Activated CD8-positive, alpha-beta memory T cell treated with anti-CD3 and anti-CD28 coated beads for 48 hours (primary cell): Measurements from ENCODE around the gene NFIX.
A peak's percentile ranks its signal among the peaks of the same experiment; 100 is the strongest.

Experiments used
- DNase-seq, 3 experiments: peaks; one replicate each; pipeline ENCODE4 v3.0.0-alpha.2; 2020; ENCODE audit warnings: low read depth in 2 of 3, low spot score in 2 of 3

Gene NFIX

DNA sequence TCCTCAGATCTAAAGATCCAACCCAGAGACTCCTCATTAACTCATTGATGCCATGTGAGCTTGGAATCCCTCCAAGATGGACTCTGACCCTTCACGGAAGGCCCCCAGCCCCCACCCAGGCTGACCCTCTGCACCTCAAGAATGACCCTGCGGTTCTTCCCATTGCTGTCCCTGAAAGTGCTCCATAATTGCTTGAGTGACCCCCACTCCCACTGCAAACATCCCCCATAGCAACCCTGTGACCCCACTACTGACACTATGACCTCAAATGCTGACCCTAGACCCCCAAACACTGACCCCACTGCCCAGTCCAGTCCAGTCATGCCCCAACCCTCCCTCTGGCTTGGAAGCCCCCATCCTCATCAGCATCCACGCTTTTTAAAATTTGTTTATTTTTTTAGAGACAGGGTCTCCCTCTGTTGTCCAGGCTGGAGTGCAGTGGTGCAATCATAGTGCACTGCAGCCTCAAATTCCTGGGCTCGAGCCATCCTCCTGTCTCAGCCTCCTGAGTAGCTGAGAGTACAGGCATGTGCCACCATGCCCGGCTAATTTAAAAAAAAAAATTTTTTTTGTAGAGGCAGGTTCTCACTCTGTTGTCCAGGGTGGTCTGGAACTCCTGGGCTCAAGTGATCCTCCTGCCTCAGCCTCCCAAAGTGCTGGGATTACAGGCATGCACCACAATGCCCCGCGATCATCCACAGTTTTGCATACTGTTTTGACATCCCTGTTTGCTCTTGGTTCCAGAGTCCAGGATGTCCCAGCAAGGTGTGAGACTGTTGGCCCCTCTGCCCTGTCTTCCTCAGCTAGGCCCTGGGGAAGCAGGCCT lies 106.5 kb downstream of the NFIX start:
- no peak for DNase-seq

DNA sequence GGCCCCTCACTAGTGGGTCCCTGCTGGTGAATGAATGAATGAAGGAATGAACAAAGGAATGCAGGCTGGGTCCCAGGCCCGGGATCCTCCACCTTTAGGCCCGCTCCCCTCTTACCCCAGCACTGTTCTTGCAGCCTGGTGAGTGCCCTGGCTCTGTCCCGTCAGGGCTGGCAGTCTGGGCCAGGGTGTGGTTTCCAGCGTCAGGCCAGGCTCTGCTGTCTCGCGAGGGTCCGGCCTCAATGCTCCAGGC lies 107.1 kb downstream of the NFIX start:
- no peak for DNase-seq

DNA sequence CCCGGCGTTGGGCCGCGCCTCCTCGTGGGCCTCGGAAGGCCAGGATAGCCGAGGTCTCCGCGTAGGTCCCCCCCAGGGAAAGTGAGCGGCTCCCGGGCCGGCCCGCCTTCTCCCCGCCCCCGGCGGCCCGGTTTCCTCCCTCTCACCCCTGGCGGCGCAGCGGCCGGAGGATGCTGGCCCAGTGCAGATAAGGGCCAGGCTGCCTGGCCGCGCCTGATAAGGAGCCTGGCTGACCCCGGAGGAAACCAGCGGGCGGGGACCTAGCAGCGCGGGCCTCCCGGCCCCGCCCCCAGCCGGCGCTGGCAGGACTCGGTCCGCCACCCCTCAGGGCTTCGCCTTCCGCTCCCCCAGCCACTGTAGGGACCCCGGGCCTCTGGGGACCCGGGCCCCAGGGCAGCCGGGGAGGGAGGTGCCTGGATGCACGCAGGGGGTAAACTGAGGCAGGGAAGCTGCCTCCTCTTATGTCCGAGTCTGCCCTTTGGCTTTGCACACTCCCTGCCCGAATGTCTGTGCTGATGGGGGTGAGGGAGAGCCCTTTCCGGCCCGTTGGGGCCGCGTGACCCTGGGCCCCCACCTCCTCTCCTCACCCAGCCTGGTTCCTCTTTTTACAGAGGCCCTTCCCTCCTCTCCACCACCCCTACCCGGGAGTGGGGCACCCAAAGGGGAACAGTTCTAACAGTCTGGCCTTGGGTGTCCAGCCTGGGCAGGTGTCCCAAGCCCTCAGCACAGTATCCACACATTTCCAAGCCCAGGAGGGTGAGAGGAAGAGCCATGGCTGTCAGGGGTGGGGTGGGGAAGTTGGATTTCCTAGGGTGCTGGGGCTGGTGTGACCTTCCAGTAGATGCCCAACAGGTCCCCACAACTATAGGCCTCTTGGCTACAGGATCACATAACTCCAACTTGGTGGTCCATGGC lies 107.6 kb downstream of the NFIX start, which contains the start of gene LYL1:
Gene LYL1 (minus strand): TSS at position 193 of the 915 bp plus-strand sequence. CDS start 1,687 bp downstream, outside the sequence.
- DNase-seq: no peak

DNA sequence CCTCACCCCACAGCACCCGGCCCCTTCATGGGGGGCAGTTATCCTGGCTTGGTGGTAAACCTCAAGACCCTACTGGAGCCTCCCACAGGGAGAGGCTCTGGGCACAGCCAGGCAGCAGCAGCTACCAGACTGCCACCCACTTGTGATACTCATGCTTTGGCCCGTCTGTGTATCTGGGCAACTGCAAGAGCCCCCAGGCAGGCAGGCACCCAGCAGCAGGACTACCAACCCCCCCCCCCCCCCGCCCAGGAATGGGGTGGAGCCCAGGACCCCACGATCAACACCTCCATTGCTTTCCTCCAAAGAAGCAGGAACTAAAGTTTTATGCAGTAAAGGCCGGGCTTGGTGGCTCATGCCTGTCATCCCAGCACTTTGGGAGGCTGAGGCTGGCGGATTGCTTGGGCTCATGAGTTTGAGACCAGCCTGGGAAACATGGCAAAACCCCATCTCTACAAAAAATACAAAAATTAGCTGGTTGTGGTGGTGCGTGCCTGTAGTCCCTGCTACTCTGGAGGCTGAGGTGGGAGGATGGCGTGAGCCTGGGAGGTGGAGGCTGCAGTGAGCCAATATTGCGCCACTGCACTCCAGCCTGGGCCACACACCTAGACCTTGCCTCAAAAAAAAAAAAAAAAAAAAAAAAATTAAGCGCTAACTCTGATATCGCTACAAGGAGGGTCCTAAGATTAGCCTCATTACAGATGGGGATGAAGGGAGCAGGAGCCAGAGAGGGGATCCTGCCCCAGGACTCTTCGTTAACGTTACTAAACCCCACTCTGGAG lies 108.5 kb downstream of the NFIX start:
- no peak for DNase-seq

DNA sequence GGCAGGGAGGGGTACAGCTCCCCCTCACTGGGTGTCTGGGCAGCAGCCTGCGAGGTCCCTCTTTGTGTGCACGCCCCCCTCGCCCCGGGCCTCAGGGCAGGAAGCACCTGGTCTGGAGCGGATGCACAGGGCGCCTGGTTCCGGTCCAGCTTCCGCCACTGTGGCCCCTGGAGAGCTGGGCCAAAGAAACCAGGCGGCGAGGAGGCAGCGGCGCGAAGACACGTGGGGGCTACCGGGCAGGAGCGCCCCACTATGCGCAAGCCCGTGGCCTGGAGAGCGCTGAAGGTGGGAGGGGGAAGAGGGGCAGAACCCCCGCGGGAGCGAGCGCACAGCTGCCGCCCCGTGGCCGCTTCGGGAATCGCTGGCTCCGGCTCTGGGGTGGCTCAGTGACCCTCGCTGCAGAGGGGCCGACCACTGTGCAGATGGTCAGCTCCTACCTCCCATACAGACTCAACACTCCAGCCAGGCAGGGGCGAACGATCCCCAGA lies 109.1 kb downstream of the NFIX start:
- peak in 1 of 3 experiments; percentile 69 for DNase-seq

DNA sequence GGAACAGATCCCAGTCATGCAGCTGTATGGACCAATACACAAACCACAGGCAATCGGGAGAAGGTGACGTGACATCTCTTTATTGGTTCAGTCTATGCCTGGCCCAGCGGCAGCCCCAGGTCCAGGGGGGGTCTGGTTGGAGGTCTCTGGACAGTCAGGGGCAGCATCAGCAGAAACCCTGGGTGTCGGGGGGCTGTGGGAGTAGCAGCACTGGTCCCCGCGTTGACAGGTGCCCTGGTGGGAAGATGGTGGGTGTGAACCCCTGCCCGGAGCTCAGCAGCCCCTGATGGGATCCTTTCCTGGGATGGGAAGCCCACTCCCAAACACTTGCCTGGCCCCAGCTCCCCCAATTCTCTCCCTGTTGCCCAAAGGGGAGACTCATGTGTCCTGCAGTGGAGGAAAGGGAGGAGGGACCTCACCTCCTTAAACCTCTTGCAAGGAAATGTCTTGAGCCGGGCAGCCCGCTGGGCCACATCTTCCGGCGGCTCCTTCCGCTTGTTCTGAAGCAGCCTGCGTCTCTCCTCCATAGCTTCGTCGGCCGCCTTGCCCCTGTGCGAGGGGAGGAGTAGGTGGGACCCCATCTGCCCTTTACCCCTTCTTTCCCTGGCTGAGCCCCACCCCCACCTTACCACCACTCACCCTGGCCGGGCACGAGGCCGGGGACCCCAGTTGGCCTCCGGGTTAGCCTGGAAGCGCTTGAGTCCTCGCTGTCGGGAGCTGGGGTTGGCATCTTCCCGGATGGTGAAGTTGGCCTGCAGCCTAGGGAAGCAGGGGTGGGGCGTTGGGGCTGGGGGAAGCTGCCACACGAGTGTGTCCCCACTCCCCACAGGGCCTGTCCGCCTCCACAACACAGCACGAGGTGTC lies 109.8 kb downstream of the NFIX start:
- no peak for DNase-seq

DNA sequence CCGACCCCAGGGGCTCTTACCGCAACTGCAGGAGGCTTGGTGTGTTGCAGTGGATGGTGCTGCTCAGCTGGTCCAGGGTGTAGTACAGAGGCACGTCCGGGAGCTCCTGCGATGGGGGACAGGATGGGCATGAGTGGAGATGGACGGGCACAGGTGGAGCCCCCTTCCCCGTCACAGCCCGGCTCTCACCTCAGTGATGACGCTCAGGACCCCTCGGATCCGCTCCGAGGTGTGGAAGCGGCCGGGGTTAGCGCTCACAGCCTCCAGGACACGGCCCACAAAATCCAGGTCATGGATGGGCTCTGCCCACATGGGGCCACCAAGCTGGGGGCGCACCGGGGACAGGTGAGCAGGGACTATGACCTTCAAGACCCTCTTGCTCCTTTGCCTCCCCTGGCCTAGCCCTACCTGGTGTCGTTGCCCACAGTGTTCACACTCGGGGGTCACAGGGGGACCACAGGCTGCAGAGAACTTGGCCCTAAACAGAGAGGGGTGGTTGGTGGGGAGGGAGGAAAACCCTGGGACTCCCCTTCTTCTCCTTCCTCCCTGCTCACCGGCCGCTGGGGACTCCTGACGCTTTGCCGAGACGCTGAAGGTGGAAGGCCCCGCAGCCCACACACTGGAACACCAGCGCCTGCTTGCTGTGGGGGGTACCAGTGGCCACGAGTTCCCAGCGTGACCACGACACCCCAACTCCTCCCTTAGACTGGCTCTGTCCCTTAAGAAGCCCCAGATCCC lies 114.3 kb downstream of the NFIX start:
- no peak for DNase-seq

DNA sequence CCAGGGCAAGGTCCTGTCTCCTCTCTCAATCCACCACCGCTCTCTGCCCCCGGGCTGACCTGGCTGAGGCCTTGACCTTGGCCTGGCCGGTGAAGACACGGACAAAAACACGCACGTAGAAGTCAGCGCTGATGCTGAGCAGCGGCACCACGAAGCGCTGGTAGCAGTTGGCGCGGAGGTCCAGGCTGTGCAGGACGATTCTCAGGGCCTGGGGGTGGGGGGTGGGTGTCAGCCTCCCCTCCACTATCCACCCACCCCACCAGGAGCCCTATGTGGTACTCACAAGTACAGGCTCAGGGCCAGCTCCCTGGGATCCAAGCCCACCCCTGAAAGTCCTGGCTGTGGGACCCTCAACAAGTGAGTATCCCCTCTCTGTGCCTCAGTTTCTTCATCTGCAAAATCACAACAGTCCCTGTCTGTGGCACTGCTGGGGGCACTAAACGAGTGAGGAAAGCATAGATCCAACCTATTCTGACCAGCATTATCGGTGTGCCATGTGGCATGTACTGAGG lies 114.9 kb downstream of the NFIX start:
- no peak for DNase-seq

DNA sequence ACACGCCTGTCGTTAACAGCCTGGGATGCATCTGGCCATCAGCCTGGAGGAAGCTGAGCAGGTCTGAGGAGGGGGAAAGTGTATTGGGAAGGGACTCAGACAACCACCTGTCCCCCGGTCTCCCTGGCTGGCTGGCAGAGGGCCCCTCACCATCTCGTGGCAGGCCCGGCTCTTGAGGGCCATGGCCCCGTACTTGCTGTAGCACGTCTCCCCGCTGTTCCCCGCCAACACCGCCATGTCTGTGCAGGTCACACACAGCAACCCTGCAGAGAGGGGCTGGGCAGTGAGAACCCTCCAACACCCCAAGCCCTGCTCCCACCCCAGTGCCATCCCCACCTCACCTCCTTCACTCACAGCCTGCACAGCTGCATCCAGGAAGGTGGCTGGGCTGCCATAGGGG lies 117.3 kb downstream of the NFIX start:
- no peak for DNase-seq

DNA sequence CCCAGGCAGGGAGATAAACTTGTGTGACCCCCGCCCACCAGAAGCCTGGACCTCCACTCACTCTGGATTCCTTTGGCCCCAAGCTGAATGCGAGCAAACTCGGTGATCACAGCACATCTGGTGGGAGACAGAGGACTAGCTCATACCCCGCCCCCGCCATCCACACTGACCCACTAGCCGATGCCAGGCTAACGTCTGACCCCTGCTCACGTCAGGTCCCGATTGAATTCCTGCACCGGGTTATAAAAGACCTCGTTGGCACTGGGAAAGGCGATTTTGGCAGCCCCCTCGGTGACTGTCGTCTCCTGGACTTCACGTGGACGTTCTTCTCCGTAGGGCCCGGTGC lies 120.6 kb downstream of the NFIX start:
- no peak for DNase-seq

DNA sequence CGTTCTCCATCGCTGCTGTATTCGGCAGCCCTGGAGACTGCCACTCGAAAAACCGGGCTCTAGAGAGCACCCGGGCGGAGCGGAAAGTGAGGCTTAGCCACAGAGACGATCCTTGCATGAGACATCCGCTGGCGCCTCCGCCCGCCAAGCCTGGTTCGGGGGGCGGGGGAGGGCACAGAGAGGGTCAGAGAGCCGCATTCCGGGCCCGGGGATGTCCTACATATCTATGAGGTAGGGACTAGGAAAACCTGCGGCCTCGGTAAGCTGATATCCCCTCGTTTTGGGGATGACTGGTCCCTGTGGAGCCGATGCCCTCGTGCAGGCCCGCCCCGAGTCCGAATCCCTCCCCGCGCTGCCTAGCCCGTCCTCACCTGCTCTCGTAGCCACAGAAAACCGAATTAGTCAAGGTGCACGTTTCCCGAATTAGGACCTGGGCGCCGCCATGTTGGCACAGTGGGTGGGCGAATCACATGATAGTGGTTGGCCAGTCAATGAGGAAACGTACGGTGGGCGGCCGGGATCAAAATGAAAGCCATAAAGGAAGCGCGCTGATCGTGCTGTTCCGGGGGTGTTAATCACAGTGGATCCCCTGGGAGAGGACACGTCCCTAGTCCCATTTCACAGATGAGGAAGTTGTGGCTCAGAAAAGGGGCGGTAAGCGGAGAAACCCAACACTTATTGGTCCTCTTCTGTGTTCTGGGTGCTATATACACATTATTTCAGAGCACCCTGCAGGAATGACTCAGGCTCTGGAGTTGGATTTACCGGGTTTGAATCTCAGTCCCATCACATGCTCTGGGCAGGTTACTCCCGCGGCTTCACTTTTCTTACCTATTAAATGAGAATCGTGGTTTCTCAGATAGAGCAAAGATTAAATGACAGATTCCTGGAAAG lies 121.3 kb downstream of the NFIX start, which contains the start of gene TRMT1:
Gene TRMT1 (minus strand): TSS at position 459 of the 894 bp plus-strand sequence. CDS start 341 bp downstream, at position 118.
- DNase-seq: peak; percentile 76 to 82 (median 77)

DNA sequence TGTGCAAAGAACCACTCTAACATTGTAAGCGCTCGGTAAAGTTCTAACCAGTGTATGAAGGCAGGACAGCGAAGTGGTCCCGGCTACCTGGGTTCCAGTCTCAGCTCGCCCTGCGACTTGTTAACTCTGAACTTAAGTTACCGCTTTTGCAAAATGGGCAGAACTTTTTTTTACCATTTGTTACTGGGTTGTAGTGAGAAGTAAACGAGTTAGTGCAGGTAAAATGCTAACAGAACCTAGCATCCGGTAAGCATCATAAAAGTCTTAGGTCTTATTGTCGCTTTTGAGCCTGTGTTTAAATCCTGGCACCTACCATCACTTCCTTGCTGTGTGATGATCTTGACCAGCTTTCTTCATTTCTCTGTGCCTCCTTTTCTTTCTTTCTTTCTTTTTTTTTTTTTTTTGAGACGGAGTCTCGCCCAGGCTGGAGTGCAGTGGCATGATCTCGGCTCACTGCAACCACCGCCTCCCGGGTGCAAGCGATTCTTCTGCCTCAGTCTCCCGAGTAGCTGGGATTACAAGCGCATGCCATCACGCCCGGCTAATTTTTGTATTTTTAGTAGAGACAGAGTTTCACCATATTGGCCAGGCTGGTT lies 122.0 kb downstream of the NFIX start:
- DNase-seq: no peak

DNA sequence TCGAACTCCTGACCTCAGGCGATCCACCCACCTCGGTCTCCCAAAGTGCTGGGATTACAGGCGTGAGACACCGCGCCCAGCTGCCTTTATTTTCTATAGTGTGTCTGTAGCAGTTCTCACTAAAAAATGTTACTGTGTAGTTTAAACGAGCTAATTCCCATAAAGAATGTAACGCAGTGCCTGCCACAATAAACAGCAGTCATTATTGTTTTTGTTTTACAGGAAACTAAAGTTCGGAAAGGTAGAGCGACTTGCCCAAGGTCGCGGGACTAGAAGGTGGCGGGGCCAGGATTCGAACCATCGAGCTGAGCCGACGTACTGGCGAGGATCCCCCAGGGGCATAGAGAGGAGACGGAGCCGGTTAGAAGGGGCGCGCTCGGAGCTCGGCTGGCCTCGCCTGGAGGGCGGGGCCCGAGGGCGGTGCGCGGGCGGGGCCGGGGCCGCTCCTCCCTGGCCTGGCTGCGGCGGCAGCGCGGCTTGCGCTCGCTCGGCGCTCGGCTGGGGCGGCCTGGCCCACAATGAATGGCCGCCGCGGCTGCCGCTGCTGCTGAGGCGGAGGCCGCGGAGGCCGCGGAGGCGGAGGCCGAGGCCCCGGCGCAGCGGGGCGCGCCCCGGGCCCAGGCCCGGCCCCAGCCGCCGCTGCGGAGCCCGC lies 122.6 kb downstream of the NFIX start, which contains the start of gene NACC1:
Gene NACC1 (plus strand): TSS at position 493 of the 652 bp plus-strand sequence. CDS start 16,944 bp downstream, outside the sequence.
- peak; percentile 66 to 93 (median 69) for DNase-seq

DNA sequence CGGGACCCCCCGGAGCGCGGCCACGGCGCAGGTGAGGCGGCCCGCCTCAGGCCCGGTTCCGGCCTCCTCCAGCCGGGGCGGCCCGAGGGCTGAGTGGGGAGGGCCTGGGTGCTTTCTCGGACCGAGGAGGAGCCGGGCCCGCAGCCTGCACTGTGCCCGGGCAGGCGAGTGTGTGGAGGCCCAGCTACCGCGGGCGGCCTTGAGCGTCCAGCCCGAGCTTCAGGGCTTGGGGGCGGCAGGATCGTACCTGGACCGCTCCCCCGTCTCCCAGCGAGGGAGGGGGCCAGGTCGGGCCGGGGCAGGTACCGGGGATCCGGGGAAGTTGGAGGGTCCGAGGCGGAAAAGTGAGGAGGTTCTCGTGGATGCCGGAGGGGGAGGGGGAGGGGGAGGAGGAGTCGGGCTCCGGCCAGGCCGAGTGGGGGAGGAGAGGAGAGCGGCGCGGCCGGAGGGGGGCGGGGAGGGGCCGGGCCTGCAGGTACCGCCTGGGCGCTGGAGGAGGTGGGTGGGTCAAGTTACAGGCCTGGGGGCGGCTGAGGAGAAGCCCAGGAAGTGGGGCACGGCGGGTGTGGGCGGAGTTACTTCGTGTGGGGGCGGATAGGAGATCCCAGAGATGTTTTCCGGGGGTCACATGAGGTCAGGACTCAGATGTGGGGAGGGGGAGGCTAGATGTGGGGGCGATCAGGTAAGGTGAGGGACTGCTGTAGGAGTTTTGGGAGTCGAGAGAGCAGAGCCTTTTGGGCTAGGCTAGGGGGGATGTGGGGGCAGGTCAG lies 123.3 kb downstream of the NFIX start:
- DNase-seq: no peak

DNA sequence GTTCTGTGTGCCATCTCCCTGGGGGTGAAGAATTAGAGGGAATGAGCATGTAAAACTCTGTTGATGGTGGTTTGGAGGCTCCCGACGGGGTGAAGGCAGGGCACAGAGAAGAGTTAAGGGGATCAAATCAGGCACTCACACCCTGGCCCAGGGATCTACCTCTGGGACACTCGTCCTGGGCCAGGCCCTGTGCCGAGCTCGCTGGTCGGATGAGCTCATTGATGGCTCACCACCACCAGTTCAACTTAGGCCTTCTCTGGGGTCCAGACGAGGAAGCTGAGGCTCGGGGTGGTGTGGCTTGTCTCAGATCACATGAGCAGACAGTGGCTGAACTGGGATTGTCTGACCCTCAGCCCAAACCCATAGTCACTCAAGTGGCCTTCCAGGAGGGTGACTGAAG lies 124.4 kb downstream of the NFIX start:
- DNase-seq: no peak

DNA sequence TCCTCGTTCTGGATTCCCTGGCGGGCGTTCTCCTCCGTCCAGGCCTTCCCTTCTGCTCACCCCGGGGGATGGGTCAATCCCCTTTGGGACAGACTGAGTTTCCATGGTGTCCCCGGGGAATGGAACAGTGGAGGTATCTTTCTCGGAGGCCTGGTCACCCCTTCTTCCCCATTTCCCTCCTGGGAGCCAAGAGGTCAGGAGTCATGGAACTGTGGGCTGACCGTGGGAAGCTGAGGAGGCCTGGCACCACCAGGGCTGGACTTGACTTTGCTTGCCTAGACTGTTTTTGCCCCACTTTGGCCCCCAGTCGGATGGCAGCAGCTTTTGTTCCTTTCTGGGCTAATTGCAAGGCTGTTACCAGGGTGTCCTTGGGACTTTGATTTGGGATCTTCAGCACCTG lies 124.8 kb downstream of the NFIX start:
- no peak for DNase-seq

DNA sequence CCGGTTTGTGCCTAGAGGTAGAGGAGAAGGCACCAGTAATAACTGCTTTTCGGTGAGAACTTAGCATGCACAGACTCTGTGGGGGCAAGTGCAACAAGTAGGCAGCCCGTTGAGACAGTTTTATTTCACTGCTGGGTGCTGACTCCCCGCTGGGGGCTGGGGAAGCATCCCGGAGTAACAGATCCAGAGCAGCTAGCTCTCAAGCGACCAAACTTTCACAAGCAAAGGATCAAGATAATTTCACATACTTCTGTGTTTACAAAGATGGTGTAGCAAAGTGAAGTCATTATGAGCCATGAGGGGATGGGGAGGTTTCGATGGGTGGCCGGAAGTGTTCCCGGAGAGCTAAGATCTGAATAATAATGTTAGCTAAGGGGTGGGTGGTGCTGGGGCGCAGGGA lies 125.5 kb downstream of the NFIX start:
- DNase-seq: no peak
